AG09319 (cell line): Measurements from ENCODE around the gene CRABP2.

Experiments
- DNase-seq: peaks from one replicate; pipeline ENCODE4 v3.0.0-alpha.2; 2010; ENCODE audit warnings: low read depth; ENCODE audit errors: extremely low read depth
- TF ChIP-seq, protein P1 (sequence below): IDR thresholded peaks from 2 replicates; pipeline ENCODE4 v1.5.1; 2011; ENCODE audit warnings: low read depth, mild to moderate bottlenecking, inconsistent platforms, low read length, moderate library complexity

Gene CRABP2

DNA sequence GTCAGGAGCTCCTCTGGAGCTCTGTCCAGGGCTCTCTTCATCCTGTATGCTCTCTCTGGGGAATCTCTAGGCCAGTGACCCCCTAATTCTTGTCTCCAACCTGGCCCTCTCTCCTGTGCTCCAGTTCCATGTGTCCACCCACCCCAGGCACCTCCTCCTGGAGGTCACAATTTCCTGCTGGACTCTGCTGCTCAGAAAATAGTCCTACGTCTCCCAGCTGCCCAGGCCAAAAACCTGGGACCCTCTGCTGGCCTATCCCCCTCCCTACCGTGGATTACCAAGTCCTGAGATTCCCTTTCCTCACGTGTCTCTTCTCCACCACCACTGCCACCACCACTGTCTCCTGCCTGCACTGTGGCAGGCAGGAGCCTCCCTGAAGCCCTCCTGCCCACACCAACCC is 39.8 kb downstream of the CRABP2 start:
- no peak for DNase-seq
- TF ChIP-seq, protein P1, sequence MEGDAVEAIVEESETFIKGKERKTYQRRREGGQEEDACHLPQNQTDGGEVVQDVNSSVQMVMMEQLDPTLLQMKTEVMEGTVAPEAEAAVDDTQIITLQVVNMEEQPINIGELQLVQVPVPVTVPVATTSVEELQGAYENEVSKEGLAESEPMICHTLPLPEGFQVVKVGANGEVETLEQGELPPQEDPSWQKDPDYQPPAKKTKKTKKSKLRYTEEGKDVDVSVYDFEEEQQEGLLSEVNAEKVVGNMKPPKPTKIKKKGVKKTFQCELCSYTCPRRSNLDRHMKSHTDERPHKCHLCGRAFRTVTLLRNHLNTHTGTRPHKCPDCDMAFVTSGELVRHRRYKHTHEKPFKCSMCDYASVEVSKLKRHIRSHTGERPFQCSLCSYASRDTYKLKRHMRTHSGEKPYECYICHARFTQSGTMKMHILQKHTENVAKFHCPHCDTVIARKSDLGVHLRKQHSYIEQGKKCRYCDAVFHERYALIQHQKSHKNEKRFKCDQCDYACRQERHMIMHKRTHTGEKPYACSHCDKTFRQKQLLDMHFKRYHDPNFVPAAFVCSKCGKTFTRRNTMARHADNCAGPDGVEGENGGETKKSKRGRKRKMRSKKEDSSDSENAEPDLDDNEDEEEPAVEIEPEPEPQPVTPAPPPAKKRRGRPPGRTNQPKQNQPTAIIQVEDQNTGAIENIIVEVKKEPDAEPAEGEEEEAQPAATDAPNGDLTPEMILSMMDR: no peak

DNA sequence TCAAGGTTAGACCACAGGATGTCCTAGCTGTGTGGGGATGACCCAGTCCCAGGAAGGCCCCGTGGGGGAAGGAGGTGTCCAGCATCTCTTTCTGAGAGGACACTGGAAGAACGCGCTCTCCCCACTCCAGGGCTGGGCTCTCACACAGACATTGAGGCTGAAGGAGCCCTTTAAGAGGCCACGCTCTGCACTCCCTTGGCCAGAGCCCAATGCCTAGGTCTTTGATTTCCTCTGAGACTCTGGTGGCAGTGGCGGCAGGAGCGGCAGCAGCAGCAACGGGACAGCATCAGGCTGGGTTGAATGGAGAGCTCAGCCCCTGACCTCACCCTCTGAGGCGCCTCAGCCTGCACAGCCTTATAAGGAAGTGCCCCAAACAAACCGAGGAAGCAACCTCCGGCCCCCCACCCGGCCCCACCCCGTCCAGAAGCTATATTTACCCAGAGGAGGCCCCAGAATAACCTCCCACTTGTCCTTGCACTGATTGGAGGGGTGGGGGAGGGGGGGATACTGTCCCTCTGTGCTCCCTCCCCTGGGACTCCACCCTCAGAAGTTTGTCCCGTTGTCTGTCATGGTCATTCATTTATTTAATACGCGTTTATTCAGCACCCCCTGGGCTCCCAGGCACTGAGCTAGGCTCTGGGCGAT is 40.5 kb downstream of the CRABP2 start:
- DNase-seq: no peak
- TF ChIP-seq, protein P1: no peak

DNA sequence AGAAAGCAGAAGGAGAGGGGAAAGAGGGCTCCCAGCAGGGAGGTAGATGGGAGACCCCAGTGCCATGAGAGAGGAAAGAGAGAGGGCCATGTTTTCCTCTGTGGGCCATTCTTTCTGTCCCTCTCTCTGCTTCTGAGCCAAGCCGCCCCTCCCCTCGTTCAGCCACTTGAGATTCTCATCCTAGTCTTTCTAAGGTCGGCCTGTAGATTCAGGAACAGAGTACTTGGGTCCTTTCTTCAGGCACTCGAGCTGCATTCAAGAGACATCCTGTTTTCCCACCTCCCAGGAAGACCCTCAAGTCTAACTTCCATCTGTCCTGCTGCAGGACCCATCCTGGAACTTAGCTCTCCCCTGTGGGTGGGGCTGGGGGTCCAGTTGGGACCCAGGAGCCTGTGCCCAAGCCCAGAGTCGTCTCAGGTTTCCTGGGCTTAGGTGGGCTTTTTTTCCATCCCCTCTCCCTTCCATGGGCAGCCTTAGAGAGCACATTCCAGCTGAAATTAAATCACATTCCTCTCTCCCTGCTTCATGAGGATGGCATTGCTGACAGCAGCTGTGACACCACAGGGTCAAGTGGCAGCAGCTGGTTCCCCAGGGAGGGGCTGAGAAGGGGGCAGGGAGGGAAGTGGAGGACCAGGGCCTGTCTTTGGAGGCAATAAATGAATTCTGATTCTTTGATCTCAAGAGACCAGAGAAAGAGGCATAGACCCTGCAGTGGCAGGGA is 41.2 kb downstream of the CRABP2 start:
- no peak for DNase-seq
- TF ChIP-seq, protein P1: no peak

DNA sequence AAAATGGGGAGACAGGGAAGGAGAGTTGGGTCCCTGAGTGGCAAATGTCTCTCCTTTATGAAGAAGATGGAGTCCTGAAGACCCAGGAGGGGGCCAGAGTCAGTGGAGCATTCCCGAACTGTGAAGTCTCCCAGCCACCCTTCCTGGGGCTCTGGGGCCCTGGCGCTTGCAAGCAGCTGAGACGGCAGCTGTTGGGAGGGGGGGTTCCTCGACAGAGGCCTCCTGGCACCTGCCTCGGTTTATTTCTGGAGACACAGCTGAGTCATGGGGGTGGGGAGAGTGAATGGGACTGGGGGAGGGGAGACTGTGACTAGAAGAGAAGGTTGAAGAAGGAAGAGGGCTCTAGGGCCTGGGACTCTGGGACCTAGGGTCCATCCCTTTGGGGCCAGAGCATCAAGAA is 42.2 kb downstream of the CRABP2 start:
- TF ChIP-seq, protein P1: no peak
- DNase-seq: no peak

DNA sequence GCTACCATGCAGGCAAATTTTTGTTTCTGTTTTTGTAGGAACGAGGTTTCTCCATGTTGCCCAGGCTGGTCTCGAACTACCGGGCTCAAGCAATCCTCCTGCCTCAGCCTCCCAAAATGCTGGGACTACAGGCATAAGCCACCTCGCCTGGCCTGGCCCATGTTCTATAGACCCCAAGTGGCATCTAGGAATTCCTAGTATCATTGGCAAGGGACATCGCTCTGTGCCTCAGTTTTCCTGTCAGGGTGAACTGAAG is 42.7 kb downstream of the CRABP2 start:
- no peak for DNase-seq
- TF ChIP-seq, protein P1: no peak

DNA sequence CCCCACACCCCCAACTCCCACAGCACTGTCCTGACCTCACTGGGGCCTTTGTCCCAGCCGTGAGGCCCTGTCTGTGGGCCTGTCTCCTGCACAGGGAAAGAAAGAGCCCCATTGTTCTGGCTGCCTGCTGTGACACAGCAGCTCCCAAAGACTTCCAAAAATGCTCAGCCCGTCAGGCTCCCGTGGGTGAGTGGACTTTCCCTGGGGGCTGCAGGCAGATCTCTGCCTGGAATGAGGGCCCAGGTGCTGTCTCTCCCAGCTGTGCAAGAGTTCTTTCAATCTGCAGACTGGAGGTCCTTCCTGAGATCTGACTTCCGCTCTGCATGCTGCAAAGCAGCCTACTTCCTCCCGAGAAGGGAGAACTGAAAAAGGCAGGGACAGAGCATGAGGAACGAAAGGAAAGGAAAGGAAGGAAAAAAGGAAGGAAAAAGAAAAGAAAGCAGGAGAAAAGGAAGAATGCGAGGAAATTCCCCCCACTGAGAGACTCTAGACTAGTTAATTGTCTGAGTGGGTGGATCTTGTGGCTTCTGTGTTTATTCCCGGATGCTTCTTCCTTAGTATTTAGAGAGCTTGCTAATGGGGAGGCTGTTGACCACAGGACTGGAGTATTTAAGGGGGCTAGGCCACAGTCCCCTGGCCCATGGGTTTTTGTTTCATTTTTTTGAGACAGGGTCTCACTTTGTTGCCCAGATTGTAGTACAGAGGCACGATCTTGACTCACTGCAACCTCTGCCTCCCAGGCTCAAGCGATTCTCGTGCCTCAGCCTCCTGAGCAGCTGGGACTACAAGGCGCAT is 43.2 kb downstream of the CRABP2 start:
- DNase-seq: no peak
- TF ChIP-seq, protein P1: no peak

DNA sequence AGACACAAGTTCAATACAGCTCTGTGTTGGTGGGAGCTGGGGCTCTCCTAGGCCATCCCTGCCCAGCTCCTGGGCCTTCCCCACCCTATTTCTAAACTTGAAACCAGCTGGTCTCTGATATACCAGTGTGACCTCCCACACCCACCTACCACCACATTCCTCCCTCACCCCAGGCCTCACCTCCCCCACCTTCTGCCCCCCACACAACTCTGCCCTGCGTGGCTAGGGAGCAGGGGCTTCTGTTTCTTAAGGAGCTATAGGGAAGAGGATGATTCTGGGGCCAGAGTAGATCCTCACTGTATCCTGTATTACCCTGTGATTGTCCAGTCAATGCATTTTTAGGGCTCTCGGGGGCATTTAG is 44.7 kb downstream of the CRABP2 start:
- DNase-seq: no peak
- TF ChIP-seq, protein P1: no peak
